Hepatocyte (in vitro differentiated cells): Measurements from ENCODE around the gene SERBP1.

Experiments
- EZH2 ChIP-seq: fragments of 200-600 bp; sonication (generic); IDR thresholded peaks from 2 replicates; pipeline ENCODE4 v1.6.1; 2016; ENCODE audit warnings: antibody characterized with exemption, mild to moderate bottlenecking, borderline replicate concordance
- EZH2phosphoT487 ChIP-seq: fragments of 200-600 bp; sonication (generic); IDR thresholded peaks from one replicate; pipeline ENCODE4 v1.6.1; 2018; ENCODE audit warnings: antibody characterized with exemption, mild to moderate bottlenecking, low read depth, moderate library complexity; ENCODE audit not compliant: unreplicated experiment, severe bottlenecking
- TF ChIP-seq, protein P1 (sequence below): fragments of 200-600 bp; sonication (generic); IDR thresholded peaks from 2 replicates; pipeline ENCODE4 v1.5.1; 2016; ENCODE audit warnings: antibody characterized with exemption, mild to moderate bottlenecking; ENCODE audit not compliant: poor library complexity

DNA sequence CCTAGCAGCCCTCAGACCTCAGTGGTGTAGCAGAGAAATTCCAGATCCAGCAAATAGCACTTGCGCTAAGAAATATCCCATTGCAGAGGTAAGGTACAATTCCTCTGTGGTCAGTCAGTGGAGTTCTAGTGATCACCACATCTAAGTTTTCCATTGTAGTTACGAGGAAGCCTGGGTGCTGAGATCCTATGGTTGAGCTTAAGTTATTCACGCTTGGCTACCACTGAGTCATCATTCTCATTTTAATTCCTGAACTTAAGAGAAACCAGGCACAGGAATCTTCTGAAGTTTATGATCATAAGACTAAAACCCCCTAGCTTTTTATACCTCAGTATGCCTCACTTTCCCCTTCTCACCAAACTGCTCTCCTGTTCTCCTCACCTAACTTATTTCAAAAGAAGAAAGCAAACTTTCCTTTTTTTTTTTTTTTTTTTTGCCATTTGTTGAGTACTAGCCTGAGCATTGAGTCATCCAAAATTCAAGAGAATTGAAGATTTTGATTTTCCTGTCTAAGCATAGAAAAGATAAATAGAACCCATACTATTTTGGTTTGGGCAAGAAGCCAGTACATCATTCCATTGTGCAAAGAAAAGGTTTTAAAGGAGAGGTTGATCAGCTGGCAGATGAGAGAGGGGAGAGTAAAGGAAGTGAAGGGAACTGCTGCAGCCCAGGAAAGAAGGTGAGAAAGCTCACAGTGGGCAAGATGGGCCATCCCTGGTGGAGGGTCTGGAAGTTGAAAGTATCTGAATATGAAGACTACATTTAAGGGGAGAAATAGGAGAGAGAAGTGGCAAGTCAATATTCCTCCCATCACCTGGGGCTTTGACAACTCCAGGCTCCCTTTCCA lies 39.9 kb downstream of the SERBP1 start:
- TF ChIP-seq, protein P1, sequence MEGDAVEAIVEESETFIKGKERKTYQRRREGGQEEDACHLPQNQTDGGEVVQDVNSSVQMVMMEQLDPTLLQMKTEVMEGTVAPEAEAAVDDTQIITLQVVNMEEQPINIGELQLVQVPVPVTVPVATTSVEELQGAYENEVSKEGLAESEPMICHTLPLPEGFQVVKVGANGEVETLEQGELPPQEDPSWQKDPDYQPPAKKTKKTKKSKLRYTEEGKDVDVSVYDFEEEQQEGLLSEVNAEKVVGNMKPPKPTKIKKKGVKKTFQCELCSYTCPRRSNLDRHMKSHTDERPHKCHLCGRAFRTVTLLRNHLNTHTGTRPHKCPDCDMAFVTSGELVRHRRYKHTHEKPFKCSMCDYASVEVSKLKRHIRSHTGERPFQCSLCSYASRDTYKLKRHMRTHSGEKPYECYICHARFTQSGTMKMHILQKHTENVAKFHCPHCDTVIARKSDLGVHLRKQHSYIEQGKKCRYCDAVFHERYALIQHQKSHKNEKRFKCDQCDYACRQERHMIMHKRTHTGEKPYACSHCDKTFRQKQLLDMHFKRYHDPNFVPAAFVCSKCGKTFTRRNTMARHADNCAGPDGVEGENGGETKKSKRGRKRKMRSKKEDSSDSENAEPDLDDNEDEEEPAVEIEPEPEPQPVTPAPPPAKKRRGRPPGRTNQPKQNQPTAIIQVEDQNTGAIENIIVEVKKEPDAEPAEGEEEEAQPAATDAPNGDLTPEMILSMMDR = no peak
- TF ChIP-seq EZH2 (no peak), EZH2phosphoT487 (no peak)
